HepG2 (cell line): ENCODE measurements around the gene SLC35B4. TPM values are rescaled to one million over a fixed set of nuclear protein-coding genes. Genes with fewer than 3 reads are reported as not detected.
A peak's percentile ranks its signal among the peaks of the same experiment; 100 is the strongest.

Experiments
- DPF2 ChIP-seq: sonication (generic); formaldehyde crosslinking; IDR thresholded peaks from 2 replicates; pipeline ENCODE4 v1.4.0; 2020; ENCODE audit warnings: mild to moderate bottlenecking, low read depth, missing genetic modification reagents, borderline replicate concordance
- FOXJ3 ChIP-seq: sonication (generic); formaldehyde crosslinking; IDR thresholded peaks from 2 replicates; pipeline ENCODE4 v1.4.0; 2020; ENCODE audit warnings: missing genetic modification reagents, mild to moderate bottlenecking, borderline replicate concordance
- GFI1 ChIP-seq: sonication (generic); formaldehyde crosslinking; IDR thresholded peaks from 2 replicates; pipeline ENCODE4 v1.5.0; 2020; ENCODE audit warnings: missing genetic modification reagents, mild to moderate bottlenecking, borderline replicate concordance
- HDAC1 ChIP-seq: sonication (generic); formaldehyde crosslinking; IDR thresholded peaks from 2 replicates; pipeline ENCODE4 v1.5.1; 2020; ENCODE audit warnings: mild to moderate bottlenecking, missing genetic modification reagents
- KDM5B ChIP-seq: sonication (generic); formaldehyde crosslinking; IDR thresholded peaks from 2 replicates; pipeline ENCODE4 v1.4.0; 2020; ENCODE audit warnings: missing genetic modification reagents, mild to moderate bottlenecking, borderline replicate concordance
- KLF11 ChIP-seq: IDR thresholded peaks from 2 replicates; pipeline ENCODE4 v1.6.1; 2016; ENCODE audit warnings: missing compliant biosample characterization
- MAF1 ChIP-seq: sonication (generic); formaldehyde crosslinking; IDR thresholded peaks from 2 replicates; pipeline ENCODE4 v1.5.0; 2020; ENCODE audit warnings: missing genetic modification reagents, borderline replicate concordance
- PHF21A ChIP-seq: sonication (generic); formaldehyde crosslinking; IDR thresholded peaks from 2 replicates; pipeline ENCODE4 v1.5.0; 2020; ENCODE audit warnings: mild to moderate bottlenecking, missing genetic modification reagents
- RFXAP ChIP-seq: sonication (generic); formaldehyde crosslinking; IDR thresholded peaks from 2 replicates; pipeline ENCODE4 v1.4.0; 2020; ENCODE audit warnings: missing genetic modification reagents, borderline replicate concordance
- SETDB1 ChIP-seq: sonication (generic); formaldehyde crosslinking; IDR thresholded peaks from 2 replicates; pipeline ENCODE4 v1.5.1; 2020; ENCODE audit warnings: missing genetic modification reagents, mild to moderate bottlenecking, borderline replicate concordance
- TBX2 ChIP-seq: sonication (generic); formaldehyde crosslinking; IDR thresholded peaks from 2 replicates; pipeline ENCODE4 v1.5.0; 2020; ENCODE audit warnings: missing genetic modification reagents, mild to moderate bottlenecking, borderline replicate concordance
- ZBTB33 ChIP-seq: sonication (generic); formaldehyde crosslinking; IDR thresholded peaks from 2 replicates; pipeline ENCODE4 v1.4.0; 2020; ENCODE audit warnings: missing genetic modification reagents
- ZC3H4 ChIP-seq: sonication (generic); formaldehyde crosslinking; IDR thresholded peaks from 2 replicates; pipeline ENCODE4 v1.4.0; 2020; ENCODE audit warnings: missing genetic modification reagents, borderline replicate concordance
- ZNF207 ChIP-seq: fragments of 450-650 bp; IDR thresholded peaks from 2 replicates; pipeline ENCODE4 v1.6.1; 2016; ENCODE audit warnings: antibody characterized with exemption, borderline replicate concordance
- ZNF274 ChIP-seq: sonication (generic); formaldehyde crosslinking; IDR thresholded peaks from 2 replicates; pipeline ENCODE4 v1.5.1; 2020; ENCODE audit warnings: mild to moderate bottlenecking, missing genetic modification reagents
- ZNF326 ChIP-seq: sonication (generic); formaldehyde crosslinking; IDR thresholded peaks from 2 replicates; pipeline ENCODE4 v1.4.0; 2020; ENCODE audit warnings: missing genetic modification reagents, borderline replicate concordance
- ZNF331 ChIP-seq: sonication (generic); formaldehyde crosslinking; IDR thresholded peaks from 2 replicates; pipeline ENCODE4 v1.4.0; 2020; ENCODE audit warnings: missing genetic modification reagents
- ZNF496 ChIP-seq: sonication (generic); formaldehyde crosslinking; IDR thresholded peaks from 2 replicates; pipeline ENCODE4 v1.8.1; 2023; ENCODE audit warnings: mild to moderate bottlenecking, moderate library complexity, missing genetic modification reagents; ENCODE audit not compliant: insufficient replicate concordance
- ZNF660 ChIP-seq: sonication (generic); formaldehyde crosslinking; IDR thresholded peaks from 2 replicates; pipeline ENCODE4 v1.5.1; 2020; ENCODE audit warnings: mild to moderate bottlenecking, low read depth, missing genetic modification reagents, borderline replicate concordance
- ZNF784 ChIP-seq: sonication (generic); formaldehyde crosslinking; IDR thresholded peaks from 2 replicates; pipeline ENCODE4 v1.5.1; 2020; ENCODE audit warnings: missing genetic modification reagents, mild to moderate bottlenecking, borderline replicate concordance
- ZSCAN25 ChIP-seq: sonication (generic); formaldehyde crosslinking; IDR thresholded peaks from 2 replicates; pipeline ENCODE4 v1.8.0; 2022; ENCODE audit warnings: mild to moderate bottlenecking, missing genetic modification reagents
- polyA plus RNA-seq, 8 experiments: library from polyadenylated mRNA; depleted of rRNA in 3 of 8; stranded (reverse) in 7 of 8; unstranded in 1 of 8; fragments of >200 nt; fragmentation: Illumina TruSeq in 4 of 8; extraction: Trizol in 4 of 8; gene quantifications; 2 replicates each; pipeline versions ENCODE4 v1.2.1 to v1.2.3, GENCODE V29; 2011 to 2016; ENCODE audit warnings: low read depth in 4 of 8, missing spikeins in 1 of 8, mixed read lengths in 1 of 8; ENCODE audit not compliant: insufficient read depth in 1 of 8
- total RNA-seq, 5 experiments: library from RNA; depleted of rRNA; stranded (reverse); fragments of >200 nt; fragmentation: Illumina TruSeq; extraction: Trizol; gene quantifications; 2 replicates each; pipeline ENCODE4 v1.2.3, GENCODE V29; 2016; ENCODE audit warnings: low read depth in 1 of 5
- TF ChIP-seq, protein P1 (sequence below): IDR thresholded peaks from 2 replicates; pipeline ENCODE4 v1.4.0; 2020; ENCODE audit warnings: mild to moderate bottlenecking, missing genetic modification reagents
- TF ChIP-seq, protein P2 (sequence below): sonication (generic); formaldehyde crosslinking; IDR thresholded peaks from 2 replicates; pipeline ENCODE4 v1.9.0; 2022; ENCODE audit warnings: missing genetic modification reagents, mild to moderate bottlenecking, borderline replicate concordance

Gene SLC35B4
- total and polyA plus RNA-seq, 2 of the 13 experiments (the other 11 are each of a cell fraction or from before 2014, with no cell fraction given): 17.1 to 17.8 TPM

DNA sequence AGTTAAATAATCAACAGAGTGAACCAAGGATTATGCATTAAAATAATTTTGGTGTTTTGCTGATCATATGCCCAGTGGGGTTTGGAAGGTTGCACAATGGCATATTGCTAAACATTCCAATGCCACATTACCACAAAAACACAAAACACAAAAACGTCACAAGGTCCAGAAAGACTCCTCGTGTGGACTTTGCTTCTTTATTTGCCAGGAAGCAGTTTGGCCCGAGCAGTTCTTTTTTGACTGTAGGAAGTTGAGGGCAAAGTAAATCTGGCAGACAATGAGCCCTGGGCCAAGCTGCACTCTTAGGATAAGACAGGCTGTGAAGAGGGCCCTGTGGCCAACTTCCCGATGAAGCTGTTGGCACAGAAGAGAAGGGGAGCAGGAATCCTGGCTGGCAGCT, 39.2 kb upstream of the SLC35B4 start (continued):
- TF ChIP-seq ZNF784 (CRISPR knock-in tag) (no peak), ZNF660 (no peak), HDAC1 (CRISPR knock-in tag) (0 out of 2 replicates have a peak, but pooled peaks have one; percentile 19), KDM5B (no peak), TBX2 (no peak), ZBTB33 (CRISPR knock-in tag) (no peak), ZNF496 (no peak), ZNF326 (CRISPR knock-in tag) (no peak), FOXJ3 (CRISPR knock-in tag) (peak; percentile 52; the same call in 1 of the 2 replicates), ZNF331 (peak; percentile 57; the same call in 1 of the 2 replicates), ZSCAN25 (no peak), MAF1 (CRISPR knock-in tag) (no peak), PHF21A (CRISPR knock-in tag) (peak; percentile 48; the same call in 1 of the 2 replicates), KLF11 (CRISPR knock-in tag) (no peak), ZNF207 (no peak), ZNF274 (CRISPR knock-in tag) (no peak), DPF2 (CRISPR knock-in tag) (no peak), GFI1 (0 out of 2 replicates have a peak, but pooled peaks have one; percentile 49), RFXAP (CRISPR knock-in tag) (no peak), ZC3H4 (no peak), SETDB1 (no peak)
- TF ChIP-seq, protein P1, sequence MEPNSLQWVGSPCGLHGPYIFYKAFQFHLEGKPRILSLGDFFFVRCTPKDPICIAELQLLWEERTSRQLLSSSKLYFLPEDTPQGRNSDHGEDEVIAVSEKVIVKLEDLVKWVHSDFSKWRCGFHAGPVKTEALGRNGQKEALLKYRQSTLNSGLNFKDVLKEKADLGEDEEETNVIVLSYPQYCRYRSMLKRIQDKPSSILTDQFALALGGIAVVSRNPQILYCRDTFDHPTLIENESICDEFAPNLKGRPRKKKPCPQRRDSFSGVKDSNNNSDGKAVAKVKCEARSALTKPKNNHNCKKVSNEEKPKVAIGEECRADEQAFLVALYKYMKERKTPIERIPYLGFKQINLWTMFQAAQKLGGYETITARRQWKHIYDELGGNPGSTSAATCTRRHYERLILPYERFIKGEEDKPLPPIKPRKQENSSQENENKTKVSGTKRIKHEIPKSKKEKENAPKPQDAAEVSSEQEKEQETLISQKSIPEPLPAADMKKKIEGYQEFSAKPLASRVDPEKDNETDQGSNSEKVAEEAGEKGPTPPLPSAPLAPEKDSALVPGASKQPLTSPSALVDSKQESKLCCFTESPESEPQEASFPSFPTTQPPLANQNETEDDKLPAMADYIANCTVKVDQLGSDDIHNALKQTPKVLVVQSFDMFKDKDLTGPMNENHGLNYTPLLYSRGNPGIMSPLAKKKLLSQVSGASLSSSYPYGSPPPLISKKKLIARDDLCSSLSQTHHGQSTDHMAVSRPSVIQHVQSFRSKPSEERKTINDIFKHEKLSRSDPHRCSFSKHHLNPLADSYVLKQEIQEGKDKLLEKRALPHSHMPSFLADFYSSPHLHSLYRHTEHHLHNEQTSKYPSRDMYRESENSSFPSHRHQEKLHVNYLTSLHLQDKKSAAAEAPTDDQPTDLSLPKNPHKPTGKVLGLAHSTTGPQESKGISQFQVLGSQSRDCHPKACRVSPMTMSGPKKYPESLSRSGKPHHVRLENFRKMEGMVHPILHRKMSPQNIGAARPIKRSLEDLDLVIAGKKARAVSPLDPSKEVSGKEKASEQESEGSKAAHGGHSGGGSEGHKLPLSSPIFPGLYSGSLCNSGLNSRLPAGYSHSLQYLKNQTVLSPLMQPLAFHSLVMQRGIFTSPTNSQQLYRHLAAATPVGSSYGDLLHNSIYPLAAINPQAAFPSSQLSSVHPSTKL (CRISPR knock-in tag): peak; percentile 62; the same call in 1 of the 2 replicates
- TF ChIP-seq, protein P2, sequence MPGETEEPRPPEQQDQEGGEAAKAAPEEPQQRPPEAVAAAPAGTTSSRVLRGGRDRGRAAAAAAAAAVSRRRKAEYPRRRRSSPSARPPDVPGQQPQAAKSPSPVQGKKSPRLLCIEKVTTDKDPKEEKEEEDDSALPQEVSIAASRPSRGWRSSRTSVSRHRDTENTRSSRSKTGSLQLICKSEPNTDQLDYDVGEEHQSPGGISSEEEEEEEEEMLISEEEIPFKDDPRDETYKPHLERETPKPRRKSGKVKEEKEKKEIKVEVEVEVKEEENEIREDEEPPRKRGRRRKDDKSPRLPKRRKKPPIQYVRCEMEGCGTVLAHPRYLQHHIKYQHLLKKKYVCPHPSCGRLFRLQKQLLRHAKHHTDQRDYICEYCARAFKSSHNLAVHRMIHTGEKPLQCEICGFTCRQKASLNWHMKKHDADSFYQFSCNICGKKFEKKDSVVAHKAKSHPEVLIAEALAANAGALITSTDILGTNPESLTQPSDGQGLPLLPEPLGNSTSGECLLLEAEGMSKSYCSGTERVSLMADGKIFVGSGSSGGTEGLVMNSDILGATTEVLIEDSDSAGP: no peak
